Measurements from ENCODE around the gene LYZL6. TPM values are rescaled to one million over a fixed set of nuclear protein-coding genes. Genes with fewer than 3 reads are reported as not detected.
A peak's percentile ranks its signal among the peaks of the same experiment; 100 is the strongest.
"Not testable (repeated sequence)": the region's sequence is repeated elsewhere in the genome, so short reads cannot be mapped to it uniquely, and the experiment has no call there.

Gene LYZL6
- total RNA-seq, 1 donor from 2014 or later, result not detected

GRCh38 chr17:35906926-35907637 lies 36.4 kb downstream of the LYZL6 start:
- DNase-seq (ENCODE audit: low read depth), result no peak

- DNase-seq (ENCODE audit: low read depth), result peak; percentile 72
These were observed 37.2 kb downstream of the LYZL6 start for GRCh38 chr17:35906191-35906925.

GRCh38 chr17:35903451-35903850 lies 40.1 kb downstream of the LYZL6 start:
- DNase-seq (ENCODE audit: low read depth), result no peak

GRCh38 chr17:35901631-35902175 lies 41.8 kb downstream of the LYZL6 start:
- no peak for DNase-seq (ENCODE audit: low read depth)

GRCh38 chr17:35900708-35901480 lies 42.6 kb downstream of the LYZL6 start:
- no peak for DNase-seq (ENCODE audit: low read depth)

- DNase-seq (ENCODE audit: low read depth), result no peak
These were observed 43.2 kb downstream of the LYZL6 start for GRCh38 chr17:35900280-35900679.

GRCh38 chr17:35898283-35899070 lies 45.0 kb downstream of the LYZL6 start:
- peak; percentile 55 for DNase-seq (ENCODE audit: low read depth)

- not testable (repeated sequence) for DNase-seq (ENCODE audit: low read depth)
These were observed 45.7 kb downstream of the LYZL6 start for GRCh38 chr17:35897772-35898171.

GRCh38 chr17:35895636-35896587 lies 47.6 kb downstream of the LYZL6 start:
- no peak for DNase-seq (ENCODE audit: low read depth)

GRCh38 chr17:35894206-35894605 lies 49.3 kb downstream of the LYZL6 start:
- DNase-seq (ENCODE audit: low read depth), result no peak

- DNase-seq (ENCODE audit: low read depth), result peak; percentile 59
These were observed 49.8 kb downstream of the LYZL6 start for GRCh38 chr17:35893751-35894150.

- DNase-seq (ENCODE audit: low read depth), result peak; percentile 53
These were observed 51.1 kb downstream of the LYZL6 start for GRCh38 chr17:35892091-35893035.

- DNase-seq (ENCODE audit: low read depth), result no peak
These were observed 52.2 kb downstream of the LYZL6 start for GRCh38 chr17:35891269-35891668.

- DNase-seq (ENCODE audit: low read depth), result no peak
These were observed 52.7 kb downstream of the LYZL6 start for GRCh38 chr17:35890774-35891155.

- peak; percentile 69 for DNase-seq (ENCODE audit: low read depth)
These were observed 53.4 kb downstream of the LYZL6 start for GRCh38 chr17:35889818-35890773.

GRCh38 chr17:35889241-35889640 lies 54.3 kb downstream of the LYZL6 start:
- no peak for DNase-seq (ENCODE audit: low read depth)

All from renal cortical epithelial cell (primary cell).